Neural cell (in vitro differentiated cells): Measurements from ENCODE around the gene C11orf91. TPM values are rescaled to one million over a fixed set of nuclear protein-coding genes. Genes with fewer than 3 reads are reported as not detected.
"Not testable (repeated sequence)": the region's sequence is repeated elsewhere in the genome, so short reads cannot be mapped to it uniquely, and the experiment has no call there.

Experiments used
- H2AFZ ChIP-seq: fragments of 200-600, 300-800 bp; sonication (generic), shearing (Covaris generic); 2 replicates; pipeline ENCODE4 v1.6.0; 2014; ENCODE audit warnings: low read depth, mild to moderate bottlenecking, antibody characterized with exemption, low read length, moderate library complexity
- H3F3A ChIP-seq: fragments of 200-600 bp; shearing (Covaris generic); 2 replicates; pipeline ENCODE4 v1.6.1; 2016; ENCODE audit warnings: mild to moderate bottlenecking, moderate library complexity, mixed read lengths, antibody characterized with exemption, low read length; ENCODE audit not compliant: insufficient read depth, poor library complexity, severe bottlenecking
- H3K27ac ChIP-seq: fragments of 200-600, 300-800 bp; sonication (generic), shearing (Covaris generic); 2 replicates; pipeline ENCODE4 v1.5.1; 2014; ENCODE audit warnings: mild to moderate bottlenecking, low read length, moderate library complexity
- H3K27me3 ChIP-seq: fragments of 300-800, 200-600 bp; sonication (generic), shearing (Covaris generic); 2 replicates; pipeline ENCODE4 v1.6.0; 2014; ENCODE audit warnings: mild to moderate bottlenecking, low read depth, low read length, moderate library complexity; ENCODE audit not compliant: insufficient read depth
- H3K36me3 ChIP-seq: fragments of 300-800, 200-600 bp; sonication (generic), shearing (Covaris generic); 2 replicates; pipeline ENCODE4 v1.5.1; 2014; ENCODE audit warnings: mild to moderate bottlenecking, antibody characterized with exemption, low read length, moderate library complexity; ENCODE audit not compliant: insufficient read depth
- H3K4me2 ChIP-seq: fragments of 300-800, 200-600 bp; sonication (generic), shearing (Covaris generic); 2 replicates; pipeline ENCODE4 v1.6.0; 2014; ENCODE audit warnings: mild to moderate bottlenecking, low read length
- H3K4me3 ChIP-seq: fragments of 300-800, 200-600 bp; sonication (generic), shearing (Covaris generic); 2 replicates; pipeline ENCODE4 v1.5.1; 2014; ENCODE audit warnings: mild to moderate bottlenecking, low read length, moderate library complexity
- H3K79me2 ChIP-seq: fragments of 200-600 bp; shearing (Covaris generic); replicated peaks from 2 replicates; pipeline ENCODE4 v1.6.0; 2014; ENCODE audit warnings: mild to moderate bottlenecking, low read length, moderate library complexity; ENCODE audit not compliant: insufficient read depth
- H3K9ac ChIP-seq: fragments of 300-800, 200-600 bp; sonication (generic), shearing (Covaris generic); 2 replicates; pipeline ENCODE4 v1.6.1; 2016; ENCODE audit warnings: mild to moderate bottlenecking, low read length, mixed read lengths
- H3K9me2 ChIP-seq: fragments of 200-600 bp; shearing (Covaris generic); 2 replicates; pipeline ENCODE4 v1.6.1; 2016; ENCODE audit warnings: mild to moderate bottlenecking, low read length, mixed read lengths; ENCODE audit not compliant: insufficient read depth
- H3K9me3 ChIP-seq: fragments of 200-600, 300-800 bp; sonication (generic), shearing (Covaris generic); 2 replicates; pipeline ENCODE4 v1.6.1; 2016; ENCODE audit warnings: mild to moderate bottlenecking, mixed run types, low read length, moderate library complexity, mixed read lengths
- H4K20me1 ChIP-seq: fragments of 200-600 bp; shearing (Covaris generic); 2 replicates; pipeline ENCODE4 v1.6.1; 2016; ENCODE audit warnings: mild to moderate bottlenecking, mixed run types; ENCODE audit not compliant: insufficient read depth
- EP300 ChIP-seq: fragments of 450-650 bp; conservative IDR thresholded peaks from 2 replicates; pipeline ENCODE4 v1.6.1; 2014; ENCODE audit warnings: antibody characterized with exemption, mild to moderate bottlenecking, moderate library complexity; ENCODE audit not compliant: poor library complexity, severe bottlenecking
- EZH2 ChIP-seq: fragments of 200-600, 300-800 bp; shearing (Covaris generic), sonication (generic); IDR thresholded peaks from 2 replicates; pipeline ENCODE4 v1.6.1; 2014; ENCODE audit warnings: antibody characterized with exemption, low read length, borderline replicate concordance, mild to moderate bottlenecking; ENCODE audit not compliant: insufficient read depth, poor library complexity, severe bottlenecking
- MXI1 ChIP-seq: fragments of 450-650 bp; conservative IDR thresholded peaks from 2 replicates; pipeline ENCODE4 v1.6.1; 2014; ENCODE audit warnings: antibody characterized with exemption, mild to moderate bottlenecking; ENCODE audit not compliant: poor library complexity, severe bottlenecking
- POLR2AphosphoS5 ChIP-seq: IDR thresholded peaks from 2 replicates; pipeline ENCODE4 v1.6.1; 2012
- RAD21 ChIP-seq: fragments of 450-650 bp; conservative IDR thresholded peaks from 2 replicates; pipeline ENCODE4 v1.6.1; 2014; ENCODE audit warnings: antibody characterized with exemption, mild to moderate bottlenecking, moderate library complexity
- SMC3 ChIP-seq: fragments of 450-650 bp; conservative IDR thresholded peaks from 2 replicates; pipeline ENCODE4 v1.6.1; 2014; ENCODE audit warnings: antibody characterized with exemption, mild to moderate bottlenecking, moderate library complexity; ENCODE audit not compliant: poor library complexity
- TAF1 ChIP-seq: IDR thresholded peaks from 2 replicates; pipeline ENCODE4 v1.6.1; 2012; ENCODE audit warnings: low read depth
- polyA plus RNA-seq: library from polyadenylated mRNA; depleted of rRNA; stranded (reverse); fragments of >200 nt; gene quantifications from 2 replicates; pipeline ENCODE4 v1.2.3, GENCODE V29; 2014
- TF ChIP-seq, protein P1 (sequence below): fragments of 450-650 bp; IDR thresholded peaks from 2 replicates; pipeline ENCODE4 v1.5.1; 2014; ENCODE audit warnings: antibody characterized with exemption, mild to moderate bottlenecking, moderate library complexity; ENCODE audit not compliant: poor library complexity, severe bottlenecking
- TF ChIP-seq, protein P2 (sequence below): IDR thresholded peaks from 2 replicates; pipeline ENCODE4 v1.6.1; 2012; ENCODE audit warnings: borderline replicate concordance

The C11orf91 gene
- polyA plus RNA-seq, 1 donor from 2014 or later = not detected

DNA sequence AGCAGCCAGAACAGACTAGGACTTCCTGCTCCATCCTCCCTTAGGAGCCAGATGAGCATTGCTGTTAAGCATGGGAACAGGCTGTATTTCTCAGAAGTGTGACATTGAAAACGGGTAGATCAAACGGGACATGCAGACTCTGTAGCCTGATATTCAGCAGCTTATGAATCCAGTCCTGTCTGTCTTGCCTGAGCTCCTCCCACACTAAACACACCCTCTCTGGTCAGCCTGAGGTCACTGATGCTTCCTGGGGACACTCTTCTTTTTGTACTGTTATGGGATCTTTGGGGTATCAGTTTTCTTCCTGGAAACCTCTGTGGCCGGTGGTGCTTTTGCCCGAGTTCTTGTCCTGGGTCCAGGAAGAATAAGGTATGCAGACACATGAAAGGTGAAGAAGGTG is 35.8 kb downstream of the C11orf91 start:
- Histone ChIP-seq H3F3A (no peaks in the 10 kb centered on the region), H3K4me2 (no peak overlapping the region), H3K36me3 (peaks cover 16% of the 10 kb centered on the region)

DNA sequence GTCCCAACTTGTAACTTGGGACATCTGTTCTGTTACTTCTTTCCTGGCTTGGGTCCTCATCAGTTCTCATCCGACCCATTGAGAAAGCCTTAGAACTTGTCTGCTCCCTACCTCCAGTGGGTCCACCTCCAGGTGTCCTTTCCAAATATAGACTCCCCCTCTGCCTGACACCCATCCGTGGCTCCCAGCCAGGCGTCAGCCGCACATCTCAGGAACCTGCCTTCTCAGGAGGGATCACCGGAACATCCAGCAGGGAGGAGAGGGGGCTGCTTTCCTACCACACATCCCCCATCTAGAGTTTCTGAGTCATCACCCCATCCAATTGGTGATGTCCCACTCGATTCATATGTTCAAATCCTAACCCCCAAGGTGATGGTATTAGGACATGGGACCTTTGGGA is 36.5 kb downstream of the C11orf91 start:
- H3F3A ChIP-seq = no peaks in the 10 kb centered on the region
- H3K27ac ChIP-seq = no peak overlapping the region
- H3K9ac ChIP-seq = no peak overlapping the region
- no peak overlapping the region for H3K4me2 ChIP-seq
- H3K36me3 ChIP-seq = peaks cover 16% of the 10 kb centered on the region
- H3K79me2 ChIP-seq = no peaks in the 10 kb centered on the region
- no peaks in the 10 kb centered on the region for H3K9me3 ChIP-seq
- H3K4me3 ChIP-seq = no peak overlapping the region
- H2AFZ ChIP-seq = no peak overlapping the region
- no peaks in the 10 kb centered on the region for H3K27me3 ChIP-seq
- H3K9me2 ChIP-seq = no peaks in the 10 kb centered on the region
- H4K20me1 ChIP-seq = no peaks in the 10 kb centered on the region
- TF ChIP-seq RAD21 (no peak), MXI1 (no peak), EP300 (no peak), TAF1 (no peak)
- TF ChIP-seq, protein P1, sequence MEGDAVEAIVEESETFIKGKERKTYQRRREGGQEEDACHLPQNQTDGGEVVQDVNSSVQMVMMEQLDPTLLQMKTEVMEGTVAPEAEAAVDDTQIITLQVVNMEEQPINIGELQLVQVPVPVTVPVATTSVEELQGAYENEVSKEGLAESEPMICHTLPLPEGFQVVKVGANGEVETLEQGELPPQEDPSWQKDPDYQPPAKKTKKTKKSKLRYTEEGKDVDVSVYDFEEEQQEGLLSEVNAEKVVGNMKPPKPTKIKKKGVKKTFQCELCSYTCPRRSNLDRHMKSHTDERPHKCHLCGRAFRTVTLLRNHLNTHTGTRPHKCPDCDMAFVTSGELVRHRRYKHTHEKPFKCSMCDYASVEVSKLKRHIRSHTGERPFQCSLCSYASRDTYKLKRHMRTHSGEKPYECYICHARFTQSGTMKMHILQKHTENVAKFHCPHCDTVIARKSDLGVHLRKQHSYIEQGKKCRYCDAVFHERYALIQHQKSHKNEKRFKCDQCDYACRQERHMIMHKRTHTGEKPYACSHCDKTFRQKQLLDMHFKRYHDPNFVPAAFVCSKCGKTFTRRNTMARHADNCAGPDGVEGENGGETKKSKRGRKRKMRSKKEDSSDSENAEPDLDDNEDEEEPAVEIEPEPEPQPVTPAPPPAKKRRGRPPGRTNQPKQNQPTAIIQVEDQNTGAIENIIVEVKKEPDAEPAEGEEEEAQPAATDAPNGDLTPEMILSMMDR = no peak

More for the DNA sequence above, 35.8 kb downstream of the C11orf91 start:
- Histone ChIP-seq H3K27ac (no peak overlapping the region), H2AFZ (no peak overlapping the region), H4K20me1 (no peaks in the 10 kb centered on the region), H3K9me3 (no peaks in the 10 kb centered on the region), H3K9ac (no peak overlapping the region), H3K9me2 (no peaks in the 10 kb centered on the region), H3K79me2 (no peaks in the 10 kb centered on the region), H3K4me3 (no peak overlapping the region), H3K27me3 (no peaks in the 10 kb centered on the region)
- no peak for TF ChIP-seq EP300
- TF ChIP-seq MXI1 = no peak
- TF ChIP-seq POLR2AphosphoS5 = no peak
- TF ChIP-seq RAD21 = no peak
- TF ChIP-seq TAF1 = no peak
- no peak for TF ChIP-seq EZH2
- TF ChIP-seq, protein P2, sequence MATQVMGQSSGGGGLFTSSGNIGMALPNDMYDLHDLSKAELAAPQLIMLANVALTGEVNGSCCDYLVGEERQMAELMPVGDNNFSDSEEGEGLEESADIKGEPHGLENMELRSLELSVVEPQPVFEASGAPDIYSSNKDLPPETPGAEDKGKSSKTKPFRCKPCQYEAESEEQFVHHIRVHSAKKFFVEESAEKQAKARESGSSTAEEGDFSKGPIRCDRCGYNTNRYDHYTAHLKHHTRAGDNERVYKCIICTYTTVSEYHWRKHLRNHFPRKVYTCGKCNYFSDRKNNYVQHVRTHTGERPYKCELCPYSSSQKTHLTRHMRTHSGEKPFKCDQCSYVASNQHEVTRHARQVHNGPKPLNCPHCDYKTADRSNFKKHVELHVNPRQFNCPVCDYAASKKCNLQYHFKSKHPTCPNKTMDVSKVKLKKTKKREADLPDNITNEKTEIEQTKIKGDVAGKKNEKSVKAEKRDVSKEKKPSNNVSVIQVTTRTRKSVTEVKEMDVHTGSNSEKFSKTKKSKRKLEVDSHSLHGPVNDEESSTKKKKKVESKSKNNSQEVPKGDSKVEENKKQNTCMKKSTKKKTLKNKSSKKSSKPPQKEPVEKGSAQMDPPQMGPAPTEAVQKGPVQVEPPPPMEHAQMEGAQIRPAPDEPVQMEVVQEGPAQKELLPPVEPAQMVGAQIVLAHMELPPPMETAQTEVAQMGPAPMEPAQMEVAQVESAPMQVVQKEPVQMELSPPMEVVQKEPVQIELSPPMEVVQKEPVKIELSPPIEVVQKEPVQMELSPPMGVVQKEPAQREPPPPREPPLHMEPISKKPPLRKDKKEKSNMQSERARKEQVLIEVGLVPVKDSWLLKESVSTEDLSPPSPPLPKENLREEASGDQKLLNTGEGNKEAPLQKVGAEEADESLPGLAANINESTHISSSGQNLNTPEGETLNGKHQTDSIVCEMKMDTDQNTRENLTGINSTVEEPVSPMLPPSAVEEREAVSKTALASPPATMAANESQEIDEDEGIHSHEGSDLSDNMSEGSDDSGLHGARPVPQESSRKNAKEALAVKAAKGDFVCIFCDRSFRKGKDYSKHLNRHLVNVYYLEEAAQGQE = no peak
- TF ChIP-seq SMC3 = no peak

DNA sequence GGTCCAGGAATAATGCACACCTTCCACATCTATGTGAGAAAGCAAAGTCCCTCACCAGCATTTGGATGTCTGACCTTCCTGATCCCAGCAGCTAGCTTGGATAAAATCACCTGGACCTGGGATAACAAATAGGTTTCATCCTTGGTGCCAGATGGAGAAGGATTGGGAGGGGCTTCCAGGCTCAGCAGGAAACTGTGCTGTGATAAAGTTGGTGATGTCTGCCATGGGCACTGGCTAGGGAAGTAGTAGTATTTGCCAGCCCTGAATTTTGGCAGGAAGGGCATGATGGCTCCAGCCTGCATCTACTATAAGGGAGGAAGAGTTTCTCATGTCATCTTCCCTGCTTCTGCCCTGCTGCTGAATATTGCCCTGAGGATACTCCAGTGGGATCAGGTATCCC is 37.5 kb downstream of the C11orf91 start:
- Histone ChIP-seq H3K27ac (no peak overlapping the region), H3K9me2 (no peaks in the 10 kb centered on the region)

DNA sequence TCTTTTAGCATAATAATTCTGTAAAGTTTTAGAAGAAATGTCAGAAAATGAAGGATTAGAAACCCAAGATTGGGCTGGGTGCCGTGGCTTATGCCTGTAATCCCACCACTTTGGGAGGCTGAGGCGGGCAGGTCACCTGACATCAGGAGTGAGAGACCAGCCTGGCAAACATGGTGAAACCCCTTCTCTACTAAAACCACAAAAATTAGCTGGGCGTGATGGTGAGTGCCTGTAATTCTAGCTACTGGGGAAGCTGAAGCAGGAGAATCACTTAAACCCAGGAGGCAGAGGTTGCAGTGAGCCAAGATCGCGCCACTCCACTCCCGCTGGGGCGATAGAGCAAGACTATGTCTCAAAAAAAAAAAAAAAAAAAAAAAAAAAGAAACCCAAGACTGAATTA is 39.1 kb downstream of the C11orf91 start:
- not testable (repeated sequence) for H3K79me2 ChIP-seq, H3K27me3 ChIP-seq, H3K27ac ChIP-seq, H3K4me3 ChIP-seq, H2AFZ ChIP-seq, H3K9me3 ChIP-seq, H3K9ac ChIP-seq, H4K20me1 ChIP-seq, H3K4me2 ChIP-seq, H3K9me2 ChIP-seq, H3F3A ChIP-seq, H3K36me3 ChIP-seq

More for the DNA sequence above, 37.5 kb downstream of the C11orf91 start:
- no peaks in the 10 kb centered on the region for H3K27me3 ChIP-seq
- no peak for TF ChIP-seq POLR2AphosphoS5
- TF ChIP-seq TAF1 = no peak
- TF ChIP-seq, protein P1 = no peak
- no peak for TF ChIP-seq EP300
- H3K9me3 ChIP-seq = no peaks in the 10 kb centered on the region
- no peak overlapping the region for H3K4me3 ChIP-seq
- no peaks in the 10 kb centered on the region for H3F3A ChIP-seq
- H2AFZ ChIP-seq = no peak overlapping the region
- H3K4me2 ChIP-seq = no peak overlapping the region
- H3K9ac ChIP-seq = no peak overlapping the region
- no peaks in the 10 kb centered on the region for H4K20me1 ChIP-seq
- H3K79me2 ChIP-seq = no peaks in the 10 kb centered on the region
- peaks cover 15% of the 10 kb centered on the region for H3K36me3 ChIP-seq
